OCI-LY1 (cell line): ENCODE measurements around the gene CPLX1.

Experiments
- H2AFZ ChIP-seq: fragments of 200-600 bp; sonication (generic), shearing (Covaris generic); 2 replicates; pipeline ENCODE4 v1.6.0; 2014; ENCODE audit warnings: antibody characterized with exemption, mild to moderate bottlenecking, low read length
- H3F3A ChIP-seq: fragments of 200-600 bp; sonication (generic), shearing (Covaris generic); 2 replicates; pipeline ENCODE4 v1.6.0; 2014; ENCODE audit warnings: mild to moderate bottlenecking, antibody characterized with exemption, low read length, moderate library complexity; ENCODE audit not compliant: insufficient read depth
- H3K27ac ChIP-seq: fragments of 200-600 bp; sonication (generic); 2 replicates; pipeline ENCODE4 v1.5.1; 2014; ENCODE audit warnings: low read length, mixed run types, mild to moderate bottlenecking, low read depth; ENCODE audit not compliant: poor library complexity, severe bottlenecking
- H3K27me3 ChIP-seq: fragments of 200-600 bp; sonication (generic); 2 replicates; pipeline ENCODE4 v1.6.0; 2014; ENCODE audit warnings: antibody characterized with exemption, mild to moderate bottlenecking, low read length, moderate library complexity; ENCODE audit not compliant: insufficient read depth
- H3K36me3 ChIP-seq: fragments of 200-600 bp; sonication (generic); 2 replicates; pipeline ENCODE4 v1.6.1; 2014; ENCODE audit warnings: mild to moderate bottlenecking, antibody characterized with exemption, low read length, moderate library complexity, mixed read lengths; ENCODE audit not compliant: insufficient read depth
- H3K4me1 ChIP-seq: fragments of 200-600 bp; sonication (generic); 2 replicates; pipeline ENCODE4 v1.5.1; 2014; ENCODE audit warnings: mild to moderate bottlenecking, low read length, moderate library complexity; ENCODE audit not compliant: insufficient read depth, severe bottlenecking
- H3K4me2 ChIP-seq: fragments of 200-600 bp; sonication (generic), shearing (Covaris generic); 2 replicates; pipeline ENCODE4 v1.6.1; 2014; ENCODE audit warnings: low read length
- H3K4me3 ChIP-seq: fragments of 200-600 bp; sonication (generic); 2 replicates; pipeline ENCODE4 v1.5.1; 2014; ENCODE audit warnings: low read length, low read depth, mild to moderate bottlenecking, mixed read lengths; ENCODE audit not compliant: poor library complexity, severe bottlenecking
- H3K79me2 ChIP-seq: fragments of 200-600 bp; shearing (Covaris generic); 2 replicates; pipeline ENCODE4 v1.6.1; 2016; ENCODE audit warnings: mixed run types, low read length, mixed read lengths; ENCODE audit not compliant: insufficient read depth
- H3K9ac ChIP-seq: fragments of 200-600 bp; sonication (generic), shearing (Covaris generic); 2 replicates; pipeline ENCODE4 v1.6.1; 2014; ENCODE audit warnings: mild to moderate bottlenecking, low read length, mixed read lengths
- H3K9me2 ChIP-seq: fragments of 200-600 bp; sonication (generic), shearing (Covaris generic); 2 replicates; pipeline ENCODE4 v1.6.1; 2014; ENCODE audit warnings: low read depth, mild to moderate bottlenecking, low read length, mixed read lengths
- H3K9me3 ChIP-seq: fragments of 200-600 bp; shearing (Covaris generic); 2 replicates; pipeline ENCODE4 v1.6.1; 2014; ENCODE audit warnings: low read length, mixed read lengths
- H4K20me1 ChIP-seq: fragments of 200-600 bp; sonication (generic), shearing (Covaris generic); 2 replicates; pipeline ENCODE4 v1.6.0; 2016; ENCODE audit warnings: mild to moderate bottlenecking, low read length; ENCODE audit not compliant: insufficient read depth
- CTCF ChIP-seq: fragments of 200-600 bp; sonication (generic), shearing (Covaris generic); IDR thresholded peaks from 2 replicates; pipeline ENCODE4 v1.5.1; 2017; ENCODE audit warnings: mild to moderate bottlenecking, antibody characterized with exemption, low read length, moderate library complexity, mixed read lengths
- EZH2 ChIP-seq: fragments of 200-600 bp; sonication (generic), shearing (Covaris generic); IDR thresholded peaks from 2 replicates; pipeline ENCODE4 v1.8.0; 2017; ENCODE audit warnings: borderline replicate concordance, mixed run types, mild to moderate bottlenecking, antibody characterized with exemption, low read length, moderate library complexity, mixed read lengths

The CPLX1 gene

DNA sequence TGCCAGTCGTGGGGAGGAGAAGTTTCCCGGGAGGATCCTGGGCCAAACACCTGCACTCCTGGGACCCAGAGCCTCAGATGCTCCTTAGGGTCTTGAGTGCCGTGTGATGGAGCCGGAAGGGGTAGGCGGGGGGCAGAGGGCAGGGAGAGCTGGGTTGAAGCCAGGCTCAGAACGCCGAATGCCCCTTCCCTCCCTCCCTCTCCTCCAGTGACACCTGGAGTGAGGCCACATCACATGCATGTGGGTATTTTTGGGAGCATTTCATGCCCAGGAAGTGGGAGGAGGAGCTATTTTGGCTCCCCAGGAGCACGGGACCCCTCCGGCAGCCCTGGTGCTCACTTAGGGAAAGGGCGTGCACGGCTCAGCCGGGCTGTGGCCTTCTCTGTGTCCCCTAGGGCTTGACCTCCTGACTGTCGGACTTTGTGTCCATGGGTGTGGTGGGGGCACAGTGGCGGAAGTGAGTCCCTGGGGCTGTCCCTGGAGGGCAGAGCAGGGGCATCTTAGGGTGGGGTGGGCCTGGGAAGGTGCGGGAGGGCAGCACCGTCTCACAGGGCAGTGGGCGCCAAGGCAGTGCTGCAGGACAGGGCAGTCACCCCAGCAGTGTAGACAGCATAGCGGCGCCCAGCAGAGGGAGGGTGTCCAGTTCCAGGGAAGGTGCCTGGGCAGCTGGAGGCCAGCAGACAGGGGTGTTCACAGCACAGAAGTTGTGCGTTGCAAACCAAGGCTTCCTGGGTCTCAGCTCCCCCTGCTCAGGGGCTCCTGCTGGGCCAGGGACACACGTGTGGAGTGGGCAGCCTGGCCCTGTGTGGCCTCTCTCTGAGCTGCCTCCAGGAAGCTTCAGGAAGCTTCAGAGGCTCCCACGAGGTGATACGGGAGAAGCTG is 4.9 kb upstream of the CPLX1 start:
- Histone ChIP-seq H3K4me1 (no peaks in the 10 kb centered on the region), H3K27me3 (no peaks in the 10 kb centered on the region), H3K27ac (no peak overlapping the region), H3K4me3 (no peak overlapping the region), H3K79me2 (no peaks in the 10 kb centered on the region), H3F3A (no peaks in the 10 kb centered on the region), H3K4me2 (no peak overlapping the region), H3K9ac (no peak overlapping the region), H3K36me3 (no peaks in the 10 kb centered on the region), H4K20me1 (no peaks in the 10 kb centered on the region), H3K9me2 (no peaks in the 10 kb centered on the region), H2AFZ (no peak overlapping the region), H3K9me3 (no peaks in the 10 kb centered on the region)
- no peak for TF ChIP-seq EZH2
- no peak for TF ChIP-seq CTCF

GRCh38 chr4:829761-830600 is 4.1 kb upstream of the CPLX1 start:
- Histone ChIP-seq H3K27ac (no peak overlapping the region), H3K27me3 (no peaks in the 10 kb centered on the region), H2AFZ (no peak overlapping the region), H3K4me2 (no peak overlapping the region), H3K36me3 (no peaks in the 10 kb centered on the region), H3K9me3 (no peaks in the 10 kb centered on the region), H3K9ac (no peak overlapping the region), H3K79me2 (no peaks in the 10 kb centered on the region), H4K20me1 (no peaks in the 10 kb centered on the region), H3K9me2 (no peaks in the 10 kb centered on the region), H3F3A (no peaks in the 10 kb centered on the region), H3K4me1 (no peaks in the 10 kb centered on the region), H3K4me3 (no peak overlapping the region)
- TF ChIP-seq CTCF (no peak), EZH2 (no peak)

- Histone ChIP-seq H3K4me1 (no peaks in the 10 kb centered on the region), H3K9ac (no peak overlapping the region), H3F3A (no peaks in the 10 kb centered on the region), H3K4me3 (no peak overlapping the region), H4K20me1 (no peaks in the 10 kb centered on the region), H3K27ac (no peak overlapping the region), H2AFZ (no peak overlapping the region), H3K27me3 (no peaks in the 10 kb centered on the region), H3K9me3 (no peaks in the 10 kb centered on the region), H3K9me2 (no peaks in the 10 kb centered on the region), H3K4me2 (no peak overlapping the region), H3K36me3 (no peaks in the 10 kb centered on the region), H3K79me2 (no peaks in the 10 kb centered on the region)
- TF ChIP-seq EZH2 (no peak), CTCF (no peak)
Observed at GRCh38 chr4:829291-829690, 3.4 kb upstream of the CPLX1 start.
